HG02852 (cell line): Measurements from ENCODE around the gene MAGED1.
"Not testable (repeated sequence)": the region's sequence is repeated elsewhere in the genome, so short reads cannot be mapped to it uniquely, and the experiment has no call there.

ENCODE experiments used
- ATAC-seq: cut with Tn5 transposase; IDR thresholded peaks from one replicate; pipeline ENCODE4 v1.9.1; 2021; ENCODE audit warnings: mild to moderate bottlenecking, moderate library complexity; ENCODE audit not compliant: unreplicated experiment

MAGED1 gene

GRCh38 chrX:51894697-51895336 is 1.4 kb downstream of the MAGED1 start:
- peak; percentile 57 for ATAC-seq

GRCh38 chrX:51896626-51897025 is 3.2 kb downstream of the MAGED1 start:
- ATAC-seq: no peak

- ATAC-seq: no peak
Measured at GRCh38 chrX:51899741-51900140, 6.3 kb downstream of the MAGED1 start.

- no peak for ATAC-seq
Measured at GRCh38 chrX:51902510-51903050, 9.2 kb downstream of the MAGED1 start.

- not testable (repeated sequence) for ATAC-seq
Measured at GRCh38 chrX:51905152-51905551, 11.7 kb downstream of the MAGED1 start.

GRCh38 chrX:51905711-51906110 is 12.3 kb downstream of the MAGED1 start:
- no peak for ATAC-seq

GRCh38 chrX:51917604-51918003 is 24.2 kb downstream of the MAGED1 start:
- no peak for ATAC-seq

GRCh38 chrX:51922561-51922960 is 29.1 kb downstream of the MAGED1 start:
- no peak for ATAC-seq

- ATAC-seq: no peak
Measured at GRCh38 chrX:51931566-51932150, 38.2 kb downstream of the MAGED1 start.
